MCF 10A (cell line): ENCODE results near the gene MYO1D. TPM values are rescaled to one million over a fixed set of nuclear protein-coding genes. Genes with fewer than 3 reads are reported as not detected.

Source experiments
- BruUV-seq: library from RNA; stranded (reverse); fragments of 400-500 nt; replicated peaks from 2 replicates; lab custom pipeline; 2021; lab: Mats Ljungman, UMichigan
- CTCF ChIA-PET: fragments of 300-600 bp; sonication (Branson Sonifier 250); formaldehyde crosslinking; extraction: SDS; loops from one replicate; lab custom pipeline; 2021; ENCODE audit warnings: antibody characterized with exemption, inconsistent platforms; lab: Yijun Ruan, JAX
- POLR2A ChIA-PET: fragments of 300-600, 350-650 bp; sonication (Branson Sonifier 250); formaldehyde crosslinking; extraction: SDS; loops from one replicate; lab custom pipeline; 2020; ENCODE audit warnings: antibody characterized with exemption, inconsistent platforms; lab: Yijun Ruan, JAX
- DNase-seq: peaks from one replicate; pipeline ENCODE4 v3.0.0-alpha.2; 2018; ENCODE audit not compliant: unreplicated experiment
- H3K27ac Mint-ChIP-seq: one replicate; pipeline ENCODE4 v1.8.0; 2022; ENCODE audit warnings: mild to moderate bottlenecking, low read depth, mixed read lengths; ENCODE audit not compliant: unreplicated experiment
- H3K27me3 Mint-ChIP-seq: one replicate; pipeline ENCODE4 v1.8.0; 2022; ENCODE audit warnings: mixed read lengths; ENCODE audit not compliant: insufficient read depth, unreplicated experiment
- H3K36me3 Mint-ChIP-seq: one replicate; pipeline ENCODE4 v1.8.0; 2022; ENCODE audit warnings: mild to moderate bottlenecking, moderate library complexity, mixed read lengths; ENCODE audit not compliant: insufficient read depth, unreplicated experiment
- H3K4me1 Mint-ChIP-seq: one replicate; pipeline ENCODE4 v1.8.0; 2022; ENCODE audit warnings: mixed read lengths; ENCODE audit not compliant: insufficient read depth, unreplicated experiment
- H3K4me3 Mint-ChIP-seq: one replicate; pipeline ENCODE4 v1.8.0; 2022; ENCODE audit warnings: mild to moderate bottlenecking, moderate library complexity, mixed read lengths; ENCODE audit not compliant: unreplicated experiment
- H3K9me3 Mint-ChIP-seq: one replicate; pipeline ENCODE4 v1.8.0; 2022; ENCODE audit warnings: mixed read lengths; ENCODE audit not compliant: unreplicated experiment
- intact Hi-C: fragments of 100-400 bp; cut with micrococcal nuclease; formaldehyde crosslinking; loops from 2 replicates; pipeline ENCODE4 v1.14.1; 2022
- total RNA-seq: library from RNA; stranded (reverse); gene quantifications from 2 replicates; pipeline ENCODE4 v1.2.3, GENCODE V29; 2022
- TF ChIP-seq, protein P1 (sequence below): fragments of 200-600 bp; IDR thresholded peaks from one replicate; pipeline ENCODE4 v1.8.0; 2022; ENCODE audit warnings: antibody characterized with exemption, mild to moderate bottlenecking; ENCODE audit not compliant: unreplicated experiment

Gene MYO1D
- total RNA-seq, 1 experiment from 2014 or later: 30.5 TPM

DNA sequence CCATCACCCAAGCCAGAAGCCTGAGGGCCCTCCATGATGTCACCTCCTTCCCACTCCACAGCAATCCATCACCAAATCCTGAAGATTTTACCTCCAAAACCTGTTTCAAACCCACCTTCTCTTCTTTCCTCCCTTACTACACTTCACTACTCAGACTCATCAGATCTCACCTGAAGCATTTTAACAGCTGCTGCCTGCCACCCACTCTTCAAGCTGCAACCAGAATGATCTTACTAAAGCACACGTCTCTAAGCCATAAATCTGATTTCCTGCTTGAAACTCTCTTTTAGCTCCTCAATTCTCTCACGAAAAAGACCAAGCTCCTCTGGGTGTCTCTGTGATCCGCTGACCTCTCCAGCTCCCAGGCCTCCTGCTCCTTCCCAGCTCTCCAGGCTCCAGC, 343.6 kb downstream of the MYO1D start:
- Mint-ChIP-seq H3K4me3 (no peak overlapping the region), H3K9me3 (no peaks in the 10 kb centered on the region), H3K27me3 (no peaks in the 10 kb centered on the region), H3K4me1 (no peaks in the 10 kb centered on the region), H3K27ac (no peak overlapping the region), H3K36me3 (peaks cover 4% of the 10 kb centered on the region)
- DNase-seq: no peak
- ChIA-PET CTCF (interaction anchor here (0.8 to 0.9 kb wide), 2 partner anchors 23 to 38 kb away, joined by 3 to 7 read pairs; no protein-coding TSS in a partner anchor), POLR2A (no interaction called here)
- TF ChIP-seq, protein P1, sequence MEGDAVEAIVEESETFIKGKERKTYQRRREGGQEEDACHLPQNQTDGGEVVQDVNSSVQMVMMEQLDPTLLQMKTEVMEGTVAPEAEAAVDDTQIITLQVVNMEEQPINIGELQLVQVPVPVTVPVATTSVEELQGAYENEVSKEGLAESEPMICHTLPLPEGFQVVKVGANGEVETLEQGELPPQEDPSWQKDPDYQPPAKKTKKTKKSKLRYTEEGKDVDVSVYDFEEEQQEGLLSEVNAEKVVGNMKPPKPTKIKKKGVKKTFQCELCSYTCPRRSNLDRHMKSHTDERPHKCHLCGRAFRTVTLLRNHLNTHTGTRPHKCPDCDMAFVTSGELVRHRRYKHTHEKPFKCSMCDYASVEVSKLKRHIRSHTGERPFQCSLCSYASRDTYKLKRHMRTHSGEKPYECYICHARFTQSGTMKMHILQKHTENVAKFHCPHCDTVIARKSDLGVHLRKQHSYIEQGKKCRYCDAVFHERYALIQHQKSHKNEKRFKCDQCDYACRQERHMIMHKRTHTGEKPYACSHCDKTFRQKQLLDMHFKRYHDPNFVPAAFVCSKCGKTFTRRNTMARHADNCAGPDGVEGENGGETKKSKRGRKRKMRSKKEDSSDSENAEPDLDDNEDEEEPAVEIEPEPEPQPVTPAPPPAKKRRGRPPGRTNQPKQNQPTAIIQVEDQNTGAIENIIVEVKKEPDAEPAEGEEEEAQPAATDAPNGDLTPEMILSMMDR: no peak
- intact Hi-C loops: no loop called here
- BruUV-seq: no TSS peak

DNA sequence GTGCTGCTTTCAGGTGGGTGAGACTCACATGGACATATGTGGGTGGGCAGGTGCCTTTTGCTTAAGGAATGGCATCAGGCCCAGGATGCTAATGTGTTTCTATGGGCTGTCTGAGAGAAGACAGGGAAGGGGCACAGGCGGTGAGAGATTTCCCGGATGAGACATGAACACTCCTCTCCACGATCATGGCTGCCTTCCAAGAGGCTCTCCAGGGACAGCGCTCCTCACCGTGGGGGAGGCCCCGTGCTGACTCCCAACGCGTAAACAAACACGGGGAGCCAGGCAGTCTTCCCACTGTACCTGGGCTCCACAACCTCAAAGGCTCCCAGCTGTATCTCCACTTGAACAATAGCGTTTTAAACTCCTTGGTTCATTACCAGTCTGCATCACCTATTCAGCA, 347.3 kb downstream of the MYO1D start:
- H3K4me3 Mint-ChIP-seq: no peak overlapping the region
- CTCF ChIA-PET: no interaction called here
- TF ChIP-seq, protein P1: no peak

DNA sequence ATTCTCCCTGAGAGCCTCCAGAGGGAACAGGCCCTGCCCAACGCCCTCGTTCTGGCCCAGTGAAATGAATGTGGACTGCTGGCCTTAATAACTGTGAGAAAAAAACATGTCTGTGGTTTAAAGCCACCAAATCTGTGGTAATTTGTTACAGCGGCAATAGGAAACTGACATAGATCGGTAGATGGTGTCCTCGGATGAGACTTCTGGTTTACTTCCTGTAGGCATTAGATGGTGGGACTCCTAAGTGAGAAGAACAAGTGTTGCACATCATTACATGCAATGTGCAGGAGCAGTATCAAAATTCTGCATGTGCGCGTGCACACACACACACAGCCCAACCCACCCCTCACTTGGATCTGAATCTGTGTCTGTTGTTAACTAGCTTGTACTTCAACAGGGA, 348.1 kb downstream of the MYO1D start:
- CTCF ChIA-PET: no interaction called here
- H3K27ac Mint-ChIP-seq: no peak overlapping the region
- H3K9me3 Mint-ChIP-seq: no peaks in the 10 kb centered on the region
- no peak for DNase-seq
- no peaks in the 10 kb centered on the region for H3K4me1 Mint-ChIP-seq
- H3K4me3 Mint-ChIP-seq: no peak overlapping the region
- peaks cover 4% of the 10 kb centered on the region for H3K36me3 Mint-ChIP-seq
- POLR2A ChIA-PET: no interaction called here
- BruUV-seq: no TSS peak
- TF ChIP-seq, protein P1: no peak
- no peaks in the 10 kb centered on the region for H3K27me3 Mint-ChIP-seq
- intact Hi-C loops: no loop called here

More for the DNA sequence above, 347.3 kb downstream of the MYO1D start:
- Mint-ChIP-seq H3K36me3 (peaks cover 4% of the 10 kb centered on the region), H3K27me3 (no peaks in the 10 kb centered on the region), H3K9me3 (no peaks in the 10 kb centered on the region), H3K27ac (no peak overlapping the region), H3K4me1 (no peaks in the 10 kb centered on the region)
- DNase-seq: no peak
- BruUV-seq: no TSS peak
- POLR2A ChIA-PET: no interaction called here
- intact Hi-C loops: no loop called here

DNA sequence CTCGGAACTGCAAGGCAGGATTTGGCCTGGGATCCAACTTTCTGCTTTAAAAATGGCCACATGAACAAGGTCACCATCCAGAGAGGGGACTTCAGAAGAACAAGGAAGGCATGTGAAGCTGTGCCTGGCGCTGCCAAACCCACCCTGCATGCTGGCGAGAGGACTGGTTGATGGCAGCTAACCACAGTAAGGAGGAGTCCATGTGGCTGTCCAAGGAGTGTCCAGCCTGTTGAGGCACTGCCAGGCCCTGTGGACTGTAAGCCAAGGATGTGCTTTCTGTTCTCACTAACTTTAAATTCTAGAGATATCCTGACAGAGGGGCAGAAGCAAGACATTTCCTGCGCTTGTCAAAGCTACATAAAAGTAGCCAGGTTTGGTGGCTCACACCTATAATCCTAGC, 349.8 kb downstream of the MYO1D start:
- TF ChIP-seq, protein P1: no peak
- peaks cover 4% of the 10 kb centered on the region for H3K36me3 Mint-ChIP-seq
- H3K27ac Mint-ChIP-seq: no peak overlapping the region
- H3K4me1 Mint-ChIP-seq: no peaks in the 10 kb centered on the region
- H3K4me3 Mint-ChIP-seq: no peak overlapping the region
- intact Hi-C loops: no loop called here
- no peaks in the 10 kb centered on the region for H3K9me3 Mint-ChIP-seq
- no peak for DNase-seq
- CTCF ChIA-PET: interaction anchor here (0.9 to 1.1 kb wide), 3 partner anchors 9 to 49 kb away, joined by 3 read pairs; no protein-coding TSS in a partner anchor
- H3K27me3 Mint-ChIP-seq: no peaks in the 10 kb centered on the region
- POLR2A ChIA-PET: interaction anchor here (1.0 kb wide), 1 partner anchor 23 kb away, joined by 3 read pairs; no protein-coding TSS in a partner anchor
- no TSS peak for BruUV-seq
